Measurements from ENCODE around the gene UST.

DNA sequence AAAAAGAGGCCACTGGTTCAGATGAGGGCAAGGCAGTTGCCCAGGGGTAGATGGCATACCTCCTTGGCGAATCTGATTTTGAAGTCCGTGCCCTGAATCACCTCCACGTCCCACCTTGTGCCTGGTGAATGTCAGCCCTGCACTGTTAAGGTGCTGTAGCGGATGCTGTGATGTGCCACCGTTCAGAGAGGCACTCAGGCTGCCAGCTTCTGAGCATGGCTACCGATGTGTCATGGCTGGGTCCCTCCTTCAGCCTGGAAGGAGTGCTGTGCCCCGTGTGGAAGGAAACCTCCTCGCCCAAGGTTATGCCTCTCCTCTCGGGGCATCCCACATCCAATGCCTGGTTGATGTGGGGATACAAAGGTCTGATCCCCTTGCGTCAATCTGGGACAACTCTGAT is 43.6 kb downstream of the UST start:
- TF ChIP-seq, protein P1, sequence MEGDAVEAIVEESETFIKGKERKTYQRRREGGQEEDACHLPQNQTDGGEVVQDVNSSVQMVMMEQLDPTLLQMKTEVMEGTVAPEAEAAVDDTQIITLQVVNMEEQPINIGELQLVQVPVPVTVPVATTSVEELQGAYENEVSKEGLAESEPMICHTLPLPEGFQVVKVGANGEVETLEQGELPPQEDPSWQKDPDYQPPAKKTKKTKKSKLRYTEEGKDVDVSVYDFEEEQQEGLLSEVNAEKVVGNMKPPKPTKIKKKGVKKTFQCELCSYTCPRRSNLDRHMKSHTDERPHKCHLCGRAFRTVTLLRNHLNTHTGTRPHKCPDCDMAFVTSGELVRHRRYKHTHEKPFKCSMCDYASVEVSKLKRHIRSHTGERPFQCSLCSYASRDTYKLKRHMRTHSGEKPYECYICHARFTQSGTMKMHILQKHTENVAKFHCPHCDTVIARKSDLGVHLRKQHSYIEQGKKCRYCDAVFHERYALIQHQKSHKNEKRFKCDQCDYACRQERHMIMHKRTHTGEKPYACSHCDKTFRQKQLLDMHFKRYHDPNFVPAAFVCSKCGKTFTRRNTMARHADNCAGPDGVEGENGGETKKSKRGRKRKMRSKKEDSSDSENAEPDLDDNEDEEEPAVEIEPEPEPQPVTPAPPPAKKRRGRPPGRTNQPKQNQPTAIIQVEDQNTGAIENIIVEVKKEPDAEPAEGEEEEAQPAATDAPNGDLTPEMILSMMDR (conservative IDR thresholded peaks at IDR 0.05; ENCODE audit: low read length) = no peak
- no peak for TF ChIP-seq EZH2phosphoT487 (IDR thresholded peaks at IDR 0.05; ENCODE audit: borderline replicate concordance, low read depth, low read length)

Measured in OCI-LY7 (cell line).